ENCODE data around the gene RARA. TPM values are rescaled to one million over a fixed set of nuclear protein-coding genes. Genes with fewer than 3 reads are reported as not detected.
A peak's percentile ranks its signal among the peaks of the same experiment; 100 is the strongest.

RARA gene
- total and polyA plus RNA-seq, 2 experiments from 2014 or later, result 7.4 to 15.9 TPM

- Histone ChIP-seq H3K4me1 (ENCODE audit: insufficient read depth) (peaks cover 62% of the 10 kb centered on the region), H3K4me3 (peak overlapping the region; percentile 92), H3K79me2 (replicated peaks; ENCODE audit: insufficient read depth) (peaks cover 9% of the 10 kb centered on the region; the same call in 1 of the 2 replicates), H3K4me2 (peak overlapping the region; percentile 99), H3F3A (replicated peaks; ENCODE audit: low read depth) (peaks cover 37% of the 10 kb centered on the region), H2AFZ (no peak overlapping the region), H3K27ac (ENCODE audit: low read depth) (no peak overlapping the region), H3K27me3 (ENCODE audit: insufficient read depth) (peaks cover 52% of the 10 kb centered on the region), H4K20me1 (replicated peaks; ENCODE audit: insufficient read depth) (peaks cover 23% of the 10 kb centered on the region), H3K36me3 (ENCODE audit: insufficient read depth) (no peaks in the 10 kb centered on the region; the same call in 1 of the 2 replicates), H3K9me2 (ENCODE audit: insufficient read depth) (no peaks in the 10 kb centered on the region)
- ATAC-seq, result no peak
- H3K9me3 Mint-ChIP-seq, result no peaks in the 10 kb centered on the region
- peaks cover 58% of the 10 kb centered on the region for H3K27me3 Mint-ChIP-seq (ENCODE audit: insufficient read depth, low read depth, poor library complexity)
- no peak for DNase-seq (ENCODE audit: low spot score)
- peak overlapping the region; percentile 76 for H3K4me3 Mint-ChIP-seq
- H3K27ac Mint-ChIP-seq, result no peak overlapping the region
- no peaks in the 10 kb centered on the region; the same call in 2 of the 3 replicates for H3K36me3 Mint-ChIP-seq (ENCODE audit: low read depth)
- peaks cover 63% of the 10 kb centered on the region for H3K4me1 Mint-ChIP-seq
- no peak for TF ChIP-seq NANOG (IDR thresholded peaks at IDR 0.05; ENCODE audit: borderline replicate concordance)
- TF ChIP-seq CREB1 (CRISPR knock-in tag; IDR thresholded peaks at IDR 0.05; ENCODE audit: low read depth), result no peak
- no peak for TF ChIP-seq CTCF (conservative IDR thresholded peaks at IDR 0.05; ENCODE audit: low read depth in 2 of 2)
- TF ChIP-seq ZNF114 (CRISPR knock-in tag; IDR thresholded peaks at IDR 0.05), result no peak
- no peak for TF ChIP-seq EZH2 (IDR thresholded peaks at IDR 0.05; ENCODE audit: low read depth, unreplicated experiment)
- no peak for TF ChIP-seq EZH2phosphoT487 (IDR thresholded peaks at IDR 0.05; ENCODE audit: unreplicated experiment)
- TF ChIP-seq JUNB (IDR thresholded peaks at IDR 0.05; ENCODE audit: unreplicated experiment), result no peak
- TF ChIP-seq, protein P1, sequence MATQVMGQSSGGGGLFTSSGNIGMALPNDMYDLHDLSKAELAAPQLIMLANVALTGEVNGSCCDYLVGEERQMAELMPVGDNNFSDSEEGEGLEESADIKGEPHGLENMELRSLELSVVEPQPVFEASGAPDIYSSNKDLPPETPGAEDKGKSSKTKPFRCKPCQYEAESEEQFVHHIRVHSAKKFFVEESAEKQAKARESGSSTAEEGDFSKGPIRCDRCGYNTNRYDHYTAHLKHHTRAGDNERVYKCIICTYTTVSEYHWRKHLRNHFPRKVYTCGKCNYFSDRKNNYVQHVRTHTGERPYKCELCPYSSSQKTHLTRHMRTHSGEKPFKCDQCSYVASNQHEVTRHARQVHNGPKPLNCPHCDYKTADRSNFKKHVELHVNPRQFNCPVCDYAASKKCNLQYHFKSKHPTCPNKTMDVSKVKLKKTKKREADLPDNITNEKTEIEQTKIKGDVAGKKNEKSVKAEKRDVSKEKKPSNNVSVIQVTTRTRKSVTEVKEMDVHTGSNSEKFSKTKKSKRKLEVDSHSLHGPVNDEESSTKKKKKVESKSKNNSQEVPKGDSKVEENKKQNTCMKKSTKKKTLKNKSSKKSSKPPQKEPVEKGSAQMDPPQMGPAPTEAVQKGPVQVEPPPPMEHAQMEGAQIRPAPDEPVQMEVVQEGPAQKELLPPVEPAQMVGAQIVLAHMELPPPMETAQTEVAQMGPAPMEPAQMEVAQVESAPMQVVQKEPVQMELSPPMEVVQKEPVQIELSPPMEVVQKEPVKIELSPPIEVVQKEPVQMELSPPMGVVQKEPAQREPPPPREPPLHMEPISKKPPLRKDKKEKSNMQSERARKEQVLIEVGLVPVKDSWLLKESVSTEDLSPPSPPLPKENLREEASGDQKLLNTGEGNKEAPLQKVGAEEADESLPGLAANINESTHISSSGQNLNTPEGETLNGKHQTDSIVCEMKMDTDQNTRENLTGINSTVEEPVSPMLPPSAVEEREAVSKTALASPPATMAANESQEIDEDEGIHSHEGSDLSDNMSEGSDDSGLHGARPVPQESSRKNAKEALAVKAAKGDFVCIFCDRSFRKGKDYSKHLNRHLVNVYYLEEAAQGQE (IDR thresholded peaks at IDR 0.05; ENCODE audit: unreplicated experiment), result no peak
- no peak for TF ChIP-seq ZNF331 (CRISPR knock-in tag; IDR thresholded peaks at IDR 0.05; ENCODE audit: low read depth)
- TF ChIP-seq, protein P2, sequence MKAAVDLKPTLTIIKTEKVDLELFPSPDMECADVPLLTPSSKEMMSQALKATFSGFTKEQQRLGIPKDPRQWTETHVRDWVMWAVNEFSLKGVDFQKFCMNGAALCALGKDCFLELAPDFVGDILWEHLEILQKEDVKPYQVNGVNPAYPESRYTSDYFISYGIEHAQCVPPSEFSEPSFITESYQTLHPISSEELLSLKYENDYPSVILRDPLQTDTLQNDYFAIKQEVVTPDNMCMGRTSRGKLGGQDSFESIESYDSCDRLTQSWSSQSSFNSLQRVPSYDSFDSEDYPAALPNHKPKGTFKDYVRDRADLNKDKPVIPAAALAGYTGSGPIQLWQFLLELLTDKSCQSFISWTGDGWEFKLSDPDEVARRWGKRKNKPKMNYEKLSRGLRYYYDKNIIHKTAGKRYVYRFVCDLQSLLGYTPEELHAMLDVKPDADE (IDR thresholded peaks at IDR 0.05), result no peak
- TF ChIP-seq ZNF462 (CRISPR knock-in tag; IDR thresholded peaks at IDR 0.05), result no peak
- TF ChIP-seq STAT1 (IDR thresholded peaks at IDR 0.05; ENCODE audit: unreplicated experiment), result no peak
- TF ChIP-seq POLR2AphosphoS5 (IDR thresholded peaks at IDR 0.05; ENCODE audit: low read depth), result no peak
These were observed 34.5 kb downstream of the RARA start for GRCh38 chr17:40343219-40344119.
